HG03064 (cell line): ENCODE measurements around the gene KRT4.

Source experiments
- ATAC-seq: cut with Tn5 transposase; IDR thresholded peaks from one replicate; pipeline ENCODE4 v1.9.1; 2021; ENCODE audit warnings: low read depth; ENCODE audit not compliant: unreplicated experiment

KRT4 gene

GRCh38 chr12:52757449-52758176 is 56.3 kb downstream of the KRT4 start:
- no peak for ATAC-seq
